ENCODE results near the gene TLL1. TPM values are rescaled to one million over a fixed set of nuclear protein-coding genes. Genes with fewer than 3 reads are reported as not detected.

The TLL1 gene
- total RNA-seq, 1 experiment from 2014 or later: 1.4 TPM

DNA sequence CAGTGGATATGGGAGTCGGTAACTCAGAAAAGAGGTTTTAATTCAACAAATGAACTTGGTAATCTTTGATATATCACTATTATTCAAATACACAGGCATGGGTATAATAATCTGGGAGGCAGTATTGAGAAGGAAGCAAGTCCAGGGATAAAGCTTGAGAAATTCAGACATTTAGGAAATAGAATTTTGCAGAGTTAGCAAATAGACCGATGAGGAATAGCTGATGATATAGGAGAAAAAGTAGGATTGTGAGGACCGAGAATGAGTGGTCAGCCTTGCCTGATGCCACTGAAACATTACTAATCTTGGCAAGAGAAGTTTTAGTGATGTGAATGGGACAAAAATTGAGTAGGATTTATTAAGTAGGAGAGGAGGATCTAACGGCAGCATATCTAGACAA, 71.9 kb downstream of the TLL1 start:
- ChIA-PET POLR2A (interaction anchor here (0.9 kb wide), 1 partner anchor 26 kb away, joined by 3 read pairs; no protein-coding TSS in a partner anchor), CTCF (interaction anchor here (0.7 kb wide), 1 partner anchor 142 kb away, joined by 5 read pairs; no protein-coding TSS in a partner anchor)
- no peak for DNase-seq (ENCODE audit: unreplicated experiment)
- Mint-ChIP-seq H3K27ac (ENCODE audit: low read depth, unreplicated experiment) (no peak overlapping the region), H3K4me1 (ENCODE audit: insufficient read depth, unreplicated experiment) (no peaks in the 10 kb centered on the region), H3K9me3 (ENCODE audit: unreplicated experiment) (peaks cover 11% of the 10 kb centered on the region), H3K27me3 (ENCODE audit: insufficient read depth, unreplicated experiment) (no peaks in the 10 kb centered on the region), H3K4me3 (ENCODE audit: unreplicated experiment) (no peak overlapping the region), H3K36me3 (ENCODE audit: insufficient read depth, unreplicated experiment) (no peaks in the 10 kb centered on the region)
- TF ChIP-seq, protein P1, sequence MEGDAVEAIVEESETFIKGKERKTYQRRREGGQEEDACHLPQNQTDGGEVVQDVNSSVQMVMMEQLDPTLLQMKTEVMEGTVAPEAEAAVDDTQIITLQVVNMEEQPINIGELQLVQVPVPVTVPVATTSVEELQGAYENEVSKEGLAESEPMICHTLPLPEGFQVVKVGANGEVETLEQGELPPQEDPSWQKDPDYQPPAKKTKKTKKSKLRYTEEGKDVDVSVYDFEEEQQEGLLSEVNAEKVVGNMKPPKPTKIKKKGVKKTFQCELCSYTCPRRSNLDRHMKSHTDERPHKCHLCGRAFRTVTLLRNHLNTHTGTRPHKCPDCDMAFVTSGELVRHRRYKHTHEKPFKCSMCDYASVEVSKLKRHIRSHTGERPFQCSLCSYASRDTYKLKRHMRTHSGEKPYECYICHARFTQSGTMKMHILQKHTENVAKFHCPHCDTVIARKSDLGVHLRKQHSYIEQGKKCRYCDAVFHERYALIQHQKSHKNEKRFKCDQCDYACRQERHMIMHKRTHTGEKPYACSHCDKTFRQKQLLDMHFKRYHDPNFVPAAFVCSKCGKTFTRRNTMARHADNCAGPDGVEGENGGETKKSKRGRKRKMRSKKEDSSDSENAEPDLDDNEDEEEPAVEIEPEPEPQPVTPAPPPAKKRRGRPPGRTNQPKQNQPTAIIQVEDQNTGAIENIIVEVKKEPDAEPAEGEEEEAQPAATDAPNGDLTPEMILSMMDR (IDR thresholded peaks at IDR 0.05; ENCODE audit: unreplicated experiment): no peak
- BruUV-seq (replicated peaks): no TSS peak
- intact Hi-C loops (cut with micrococcal nuclease): no loop called here

DNA sequence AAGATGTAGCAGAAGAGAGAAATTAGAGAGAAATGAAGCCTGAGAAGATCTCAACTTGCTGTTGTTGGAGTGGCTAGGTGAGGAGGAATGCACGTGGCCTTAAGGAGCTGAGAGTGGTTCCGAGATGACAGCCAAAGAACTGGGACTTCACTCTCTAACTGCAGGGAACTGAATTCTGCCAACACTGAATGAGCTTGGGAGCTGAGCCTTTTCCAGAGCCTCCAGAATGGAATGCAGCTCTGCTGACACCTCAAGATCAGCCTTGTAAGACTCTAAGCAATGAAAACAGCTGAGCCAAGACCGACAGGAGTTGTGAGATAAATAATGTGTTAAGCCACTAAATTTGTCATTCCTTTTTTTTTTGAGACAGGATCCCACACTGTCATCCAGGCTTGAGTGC, 73.0 kb downstream of the TLL1 start:
- H3K27ac Mint-ChIP-seq (ENCODE audit: low read depth, unreplicated experiment): no peak overlapping the region
- intact Hi-C loops (cut with micrococcal nuclease): no loop called here
- BruUV-seq (replicated peaks): no TSS peak
- no peaks in the 10 kb centered on the region for H3K36me3 Mint-ChIP-seq (ENCODE audit: insufficient read depth, unreplicated experiment)
- H3K4me3 Mint-ChIP-seq (ENCODE audit: unreplicated experiment): no peak overlapping the region
- no peak for DNase-seq (ENCODE audit: unreplicated experiment)
- no peaks in the 10 kb centered on the region for H3K27me3 Mint-ChIP-seq (ENCODE audit: insufficient read depth, unreplicated experiment)
- CTCF ChIA-PET: no interaction called here
- TF ChIP-seq, protein P1 (IDR thresholded peaks at IDR 0.05; ENCODE audit: unreplicated experiment): no peak
- H3K4me1 Mint-ChIP-seq (ENCODE audit: insufficient read depth, unreplicated experiment): no peaks in the 10 kb centered on the region
- H3K9me3 Mint-ChIP-seq (ENCODE audit: unreplicated experiment): peaks cover 11% of the 10 kb centered on the region
- POLR2A ChIA-PET: interaction anchor here (0.9 kb wide), 1 partner anchor 25 kb away, joined by 3 read pairs; no protein-coding TSS in a partner anchor

DNA sequence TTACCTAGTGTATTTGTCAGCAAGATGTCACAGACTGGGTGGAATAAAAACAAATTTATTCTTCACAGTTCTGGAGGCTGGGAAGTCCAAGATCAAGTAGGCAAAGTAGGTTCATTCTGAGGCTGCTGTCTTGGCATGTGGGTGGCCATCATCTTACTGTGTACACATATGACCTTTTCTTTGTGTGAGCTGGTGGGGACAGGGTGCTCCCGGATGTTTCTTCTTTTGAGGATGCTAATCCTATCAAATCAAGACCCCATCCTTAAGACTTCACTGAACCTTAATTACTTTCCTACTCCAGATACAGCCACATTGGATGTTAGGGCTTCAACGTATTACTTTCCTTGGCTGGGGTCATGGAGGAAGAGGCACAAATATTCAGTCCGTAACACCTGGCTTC, 74.0 kb downstream of the TLL1 start:
- TF ChIP-seq, protein P1 (IDR thresholded peaks at IDR 0.05; ENCODE audit: unreplicated experiment): no peak
- Mint-ChIP-seq H3K4me1 (ENCODE audit: insufficient read depth, unreplicated experiment) (no peaks in the 10 kb centered on the region), H3K4me3 (ENCODE audit: unreplicated experiment) (no peak overlapping the region), H3K27ac (ENCODE audit: low read depth, unreplicated experiment) (no peak overlapping the region), H3K9me3 (ENCODE audit: unreplicated experiment) (peaks cover 11% of the 10 kb centered on the region), H3K27me3 (ENCODE audit: insufficient read depth, unreplicated experiment) (no peaks in the 10 kb centered on the region), H3K36me3 (ENCODE audit: insufficient read depth, unreplicated experiment) (no peaks in the 10 kb centered on the region)
- CTCF ChIA-PET: no interaction called here
- BruUV-seq (replicated peaks): no TSS peak
- intact Hi-C loops (cut with micrococcal nuclease): no loop called here
- POLR2A ChIA-PET: no interaction called here
- no peak for DNase-seq (ENCODE audit: unreplicated experiment)

DNA sequence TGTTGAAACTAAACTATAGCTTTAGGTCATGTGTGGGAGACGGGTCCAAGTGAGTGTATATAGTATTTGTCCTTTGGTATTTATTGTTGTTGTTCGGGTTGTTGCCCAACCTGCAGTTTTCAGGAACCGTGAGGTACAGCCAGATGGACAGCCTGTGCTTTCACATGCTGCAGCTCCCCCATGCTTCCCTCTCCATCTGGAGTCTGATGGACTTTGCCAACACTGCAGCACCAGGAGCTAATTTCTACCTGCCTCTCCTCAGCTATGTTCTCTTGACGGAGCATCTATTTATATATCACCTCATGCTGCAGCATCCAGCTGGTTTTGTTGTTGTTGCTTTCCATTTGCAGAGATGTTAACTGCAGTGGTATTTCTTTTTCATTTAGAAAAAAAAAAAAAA, 80.1 kb downstream of the TLL1 start:
- DNase-seq (ENCODE audit: unreplicated experiment): no peak
- H3K27ac Mint-ChIP-seq (ENCODE audit: low read depth, unreplicated experiment): no peak overlapping the region
- H3K4me1 Mint-ChIP-seq (ENCODE audit: insufficient read depth, unreplicated experiment): no peaks in the 10 kb centered on the region
- CTCF ChIA-PET: no interaction called here
- H3K9me3 Mint-ChIP-seq (ENCODE audit: unreplicated experiment): peaks cover 31% of the 10 kb centered on the region
- TF ChIP-seq, protein P1 (IDR thresholded peaks at IDR 0.05; ENCODE audit: unreplicated experiment): no peak
- no peak overlapping the region for H3K4me3 Mint-ChIP-seq (ENCODE audit: unreplicated experiment)
- H3K36me3 Mint-ChIP-seq (ENCODE audit: insufficient read depth, unreplicated experiment): peaks cover 4% of the 10 kb centered on the region
- no peaks in the 10 kb centered on the region for H3K27me3 Mint-ChIP-seq (ENCODE audit: insufficient read depth, unreplicated experiment)
- intact Hi-C loops (cut with micrococcal nuclease): no loop called here
- POLR2A ChIA-PET: no interaction called here
- no TSS peak for BruUV-seq (replicated peaks)
